Gastrocnemius medialis (tissue), 4 donors: ENCODE data around the gene MYO18B.
A peak's percentile ranks its signal among the peaks of the same experiment; 100 is the strongest.

Experiments
- POLR2A ChIP-seq, 2 donors: fragments of 450-650 bp; IDR thresholded peaks; one replicate each; pipeline ENCODE4 v1.6.1; 2017; ENCODE audit warnings: antibody characterized with exemption in 2 of 2, mild to moderate bottlenecking in 2 of 2, moderate library complexity in 2 of 2
- TF ChIP-seq, protein P1 (sequence below), 5 experiments: fragments of 450-650 bp in 3 of 5; fragments of 200-600 bp in 2 of 5; sonication (generic) in 2 of 5; IDR thresholded peaks in 4 of 5; conservative IDR thresholded peaks in 1 of 5; 1 replicate in 4 of 5; 2 replicates in 1 of 5; pipeline ENCODE4 v1.5.1; 2016 to 2019; ENCODE audit warnings: antibody characterized with exemption in 5 of 5, mild to moderate bottlenecking in 3 of 5, moderate library complexity in 3 of 5

DNA sequence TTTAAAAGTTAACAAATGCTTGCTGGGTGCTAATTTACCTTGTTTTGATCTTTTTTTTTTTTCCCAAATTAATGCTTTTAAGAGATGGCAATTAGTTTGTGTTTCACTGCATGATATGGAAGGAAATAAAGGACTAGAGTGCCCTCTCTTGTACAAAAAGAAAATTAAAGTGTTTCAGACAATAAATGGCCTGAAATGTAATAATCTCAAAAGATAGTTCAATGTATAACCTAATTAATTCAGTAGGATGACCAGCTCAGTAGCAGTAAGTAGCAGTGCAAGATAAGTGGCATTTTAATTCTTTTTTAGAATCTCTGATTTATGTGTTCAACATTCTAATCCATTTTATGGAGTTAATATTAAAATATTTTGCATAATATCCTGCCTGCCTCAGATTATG lies 39.9 kb upstream of the MYO18B start:
- TF ChIP-seq, protein P1, sequence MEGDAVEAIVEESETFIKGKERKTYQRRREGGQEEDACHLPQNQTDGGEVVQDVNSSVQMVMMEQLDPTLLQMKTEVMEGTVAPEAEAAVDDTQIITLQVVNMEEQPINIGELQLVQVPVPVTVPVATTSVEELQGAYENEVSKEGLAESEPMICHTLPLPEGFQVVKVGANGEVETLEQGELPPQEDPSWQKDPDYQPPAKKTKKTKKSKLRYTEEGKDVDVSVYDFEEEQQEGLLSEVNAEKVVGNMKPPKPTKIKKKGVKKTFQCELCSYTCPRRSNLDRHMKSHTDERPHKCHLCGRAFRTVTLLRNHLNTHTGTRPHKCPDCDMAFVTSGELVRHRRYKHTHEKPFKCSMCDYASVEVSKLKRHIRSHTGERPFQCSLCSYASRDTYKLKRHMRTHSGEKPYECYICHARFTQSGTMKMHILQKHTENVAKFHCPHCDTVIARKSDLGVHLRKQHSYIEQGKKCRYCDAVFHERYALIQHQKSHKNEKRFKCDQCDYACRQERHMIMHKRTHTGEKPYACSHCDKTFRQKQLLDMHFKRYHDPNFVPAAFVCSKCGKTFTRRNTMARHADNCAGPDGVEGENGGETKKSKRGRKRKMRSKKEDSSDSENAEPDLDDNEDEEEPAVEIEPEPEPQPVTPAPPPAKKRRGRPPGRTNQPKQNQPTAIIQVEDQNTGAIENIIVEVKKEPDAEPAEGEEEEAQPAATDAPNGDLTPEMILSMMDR (IDR thresholded peaks at IDR 0.05 in 4 of 5, conservative IDR thresholded peaks at IDR 0.05 in 1 of 5), result peak in 2 of 5 experiments; percentile 16 to 32
- TF ChIP-seq POLR2A (IDR thresholded peaks at IDR 0.05), result no peak
